Activated CD8-positive, alpha-beta memory T cell treated with anti-CD3 and anti-CD28 coated beads, Interleukin-2, amount 10 ng/mL, durations not matched to agents 7 days and 5 days (primary cell): ENCODE data around the gene BROX. TPM values are rescaled to one million over a fixed set of nuclear protein-coding genes. Genes with fewer than 3 reads are reported as not detected.
A peak's percentile ranks its signal among the peaks of the same experiment; 100 is the strongest.

Experiments used
- ATAC-seq: fragments of 150-1000 bp; cut with Tn5 transposase; one replicate; pipeline ENCODE4 v1.10.0; 2021; ENCODE audit warnings: moderate library complexity
- CTCF ChIA-PET: fragments of 350-600 bp; sonication (Branson Sonifier 250); formaldehyde crosslinking; loops from one replicate; lab custom pipeline; 2021; ENCODE audit warnings: antibody characterized with exemption; lab: Charles Lee
- DNase-seq: peaks from one replicate; pipeline ENCODE4 v3.0.0-alpha.2; 2020
- H3K27ac Mint-ChIP-seq: one replicate; pipeline ENCODE4 v1.8.0; 2021; ENCODE audit warnings: mild to moderate bottlenecking, mixed read lengths
- H3K27me3 Mint-ChIP-seq: one replicate; pipeline ENCODE4 v1.8.0; 2021; ENCODE audit warnings: mixed read lengths
- H3K36me3 Mint-ChIP-seq: one replicate; pipeline ENCODE4 v1.8.0; 2021; ENCODE audit warnings: mild to moderate bottlenecking, mixed read lengths
- H3K4me1 Mint-ChIP-seq: one replicate; pipeline ENCODE4 v1.8.0; 2021; ENCODE audit warnings: mixed read lengths
- H3K4me3 Mint-ChIP-seq: one replicate; pipeline ENCODE4 v1.8.0; 2021; ENCODE audit warnings: mild to moderate bottlenecking, moderate library complexity, mixed read lengths
- H3K9me3 Mint-ChIP-seq: one replicate; pipeline ENCODE4 v1.8.0; 2022; ENCODE audit warnings: low read depth, mixed read lengths
- total RNA-seq, 2 experiments: library from RNA; stranded (reverse); gene quantifications; one replicate each; pipeline ENCODE4 v1.2.3, GENCODE V29; 2021

The BROX gene
- total RNA-seq, 2 experiments from 2014 or later, result 35.0 to 40.9 TPM

- Mint-ChIP-seq H3K9me3 (peaks cover 2% of the 10 kb centered on the region), H3K4me3 (no peak overlapping the region), H3K4me1 (peaks cover 14% of the 10 kb centered on the region), H3K36me3 (peaks cover 3% of the 10 kb centered on the region), H3K27ac (no peak overlapping the region), H3K27me3 (peaks cover 10% of the 10 kb centered on the region)
- DNase-seq (no peak), ATAC-seq (no peak)
- CTCF ChIA-PET, result interaction anchor here (1.0 kb wide), 1 partner anchor 31 kb away, joined by 3 read pairs; no protein-coding TSS in a partner anchor
Measured at GRCh38 chr1:222769181-222769580, 56.8 kb downstream of the BROX start.

- CTCF ChIA-PET, result no interaction called here
- H3K4me1 Mint-ChIP-seq, result peaks cover 14% of the 10 kb centered on the region
- H3K9me3 Mint-ChIP-seq, result peaks cover 2% of the 10 kb centered on the region
- no peak overlapping the region for H3K4me3 Mint-ChIP-seq
- no peak for DNase-seq
- H3K27ac Mint-ChIP-seq, result no peak overlapping the region
- no peak for ATAC-seq
- peaks cover 5% of the 10 kb centered on the region for H3K27me3 Mint-ChIP-seq
- H3K36me3 Mint-ChIP-seq, result peaks cover 3% of the 10 kb centered on the region
Measured at GRCh38 chr1:222769971-222770620, 57.7 kb downstream of the BROX start.

- H3K4me1 Mint-ChIP-seq, result peaks cover 9% of the 10 kb centered on the region
- CTCF ChIA-PET, result no interaction called here
- DNase-seq, result peak; percentile 52
- H3K36me3 Mint-ChIP-seq, result peaks cover 3% of the 10 kb centered on the region
- H3K27me3 Mint-ChIP-seq, result peaks cover 10% of the 10 kb centered on the region
- H3K4me3 Mint-ChIP-seq, result no peak overlapping the region
- H3K9me3 Mint-ChIP-seq, result peaks cover 2% of the 10 kb centered on the region
- H3K27ac Mint-ChIP-seq, result no peak overlapping the region
- peak; percentile 55 for ATAC-seq
Measured at GRCh38 chr1:222772996-222773379, 60.6 kb downstream of the BROX start.

- CTCF ChIA-PET, result no interaction called here
- Mint-ChIP-seq H3K9me3 (no peaks in the 10 kb centered on the region), H3K4me3 (no peak overlapping the region), H3K4me1 (peaks cover 9% of the 10 kb centered on the region), H3K36me3 (no peaks in the 10 kb centered on the region), H3K27me3 (peaks cover 22% of the 10 kb centered on the region), H3K27ac (no peak overlapping the region)
- no peak for DNase-seq
- ATAC-seq, result no peak
Measured at GRCh38 chr1:222777463-222777862, 65.1 kb downstream of the BROX start.

GRCh38 chr1:222777977-222778376, 65.6 kb downstream of the BROX start:
- ATAC-seq (no peak), DNase-seq (no peak)
- H3K4me1 Mint-ChIP-seq, result peaks cover 5% of the 10 kb centered on the region
- H3K4me3 Mint-ChIP-seq, result no peak overlapping the region
- H3K27me3 Mint-ChIP-seq, result peaks cover 22% of the 10 kb centered on the region
- H3K36me3 Mint-ChIP-seq, result no peaks in the 10 kb centered on the region
- H3K9me3 Mint-ChIP-seq, result no peaks in the 10 kb centered on the region
- no peak overlapping the region for H3K27ac Mint-ChIP-seq
- CTCF ChIA-PET, result no interaction called here

GRCh38 chr1:222781251-222781650, 68.9 kb downstream of the BROX start:
- Mint-ChIP-seq H3K4me1 (no peaks in the 10 kb centered on the region), H3K9me3 (no peaks in the 10 kb centered on the region), H3K27ac (no peak overlapping the region), H3K36me3 (no peaks in the 10 kb centered on the region), H3K4me3 (no peak overlapping the region), H3K27me3 (peaks cover 41% of the 10 kb centered on the region)
- CTCF ChIA-PET, result no interaction called here
- DNase-seq (no peak), ATAC-seq (no peak)

- CTCF ChIA-PET, result no interaction called here
- H3K36me3 Mint-ChIP-seq, result no peaks in the 10 kb centered on the region
- no peak for ATAC-seq
Measured at GRCh38 chr1:222783051-222783450, 70.7 kb downstream of the BROX start.

GRCh38 chr1:222784371-222784770, 72.0 kb downstream of the BROX start:
- no peak for DNase-seq
- Mint-ChIP-seq H3K4me3 (no peak overlapping the region), H3K27ac (no peak overlapping the region), H3K9me3 (no peaks in the 10 kb centered on the region), H3K27me3 (peaks cover 39% of the 10 kb centered on the region), H3K4me1 (no peaks in the 10 kb centered on the region), H3K36me3 (peaks cover 1% of the 10 kb centered on the region)
- CTCF ChIA-PET, result no interaction called here
- no peak for ATAC-seq

More at GRCh38 chr1:222783051-222783450, 70.7 kb downstream of the BROX start:
- Mint-ChIP-seq H3K4me1 (no peaks in the 10 kb centered on the region), H3K27me3 (peaks cover 39% of the 10 kb centered on the region), H3K9me3 (no peaks in the 10 kb centered on the region), H3K4me3 (no peak overlapping the region), H3K27ac (no peak overlapping the region)
- DNase-seq, result no peak

Other genes with a start within 250 kb of the BROX start
- gene HHIPL2, start 164.5 kb upstream of the BROX start, total RNA-seq, result under 1 TPM; 0.12 to 0.53 TPM
- 10 to 100 TPM; 10.5 to 11.8 TPM for gene TAF1A, start 122.6 kb upstream of the BROX start, total RNA-seq
- gene MIA3, start 94.5 kb upstream of the BROX start, total RNA-seq, result 10 to 100 TPM; 50.0 to 51.8 TPM
- gene AIDA, start 73 bp upstream of the BROX start, total RNA-seq, result 10 to 100 TPM; 47.6 to 47.8 TPM
- under 1 TPM in 1 of 2 experiments, not detected in 1; 0.19 TPM for gene FAM177B, start 24.6 kb downstream of the BROX start, total RNA-seq
- 1 to 10 TPM; 1.5 to 2.0 TPM for gene DISP1, start 102.5 kb downstream of the BROX start, total RNA-seq